IMR-90 (cell line): ENCODE results near the gene SYCP2. TPM values are rescaled to one million over a fixed set of nuclear protein-coding genes. Genes with fewer than 3 reads are reported as not detected.

ENCODE experiments used
- ATAC-seq: fragments of 200-7000 bp; cut with Tn5 transposase; 2 replicates; pipeline ENCODE4 v1.9.1; 2020; ENCODE audit warnings: low read depth, mild to moderate bottlenecking, moderate library complexity
- BruUV-seq: library from RNA; stranded (reverse); fragments of 400-500 nt; replicated peaks from 2 replicates; lab custom pipeline; 2021; lab: Mats Ljungman, UMichigan
- CTCF ChIA-PET: fragments of 300-600 bp; formaldehyde crosslinking; extraction: SDS; loops from one replicate; lab custom pipeline; 2021; ENCODE audit warnings: antibody characterized with exemption; lab: Yijun Ruan, JAX
- POLR2A ChIA-PET: fragments of 300-600 bp; sonication (Branson Sonifier 250); formaldehyde crosslinking; loops from one replicate; lab custom pipeline; 2022; ENCODE audit warnings: antibody characterized with exemption; ENCODE audit not compliant: unreplicated experiment; lab: Charles Lee
- DNase-seq: peaks from one replicate; pipeline ENCODE4 v3.0.0; 2013
- H2AFZ ChIP-seq: replicated peaks from 2 replicates; pipeline ENCODE3; 2013; ENCODE audit warnings: low read length, mild to moderate bottlenecking; ENCODE audit not compliant: poor library complexity
- H2AK5ac ChIP-seq: 2 replicates; pipeline ENCODE4 v1.6.1; 2013; ENCODE audit warnings: low read depth, low read length, inconsistent platforms
- H2AK9ac ChIP-seq: replicated peaks from 2 replicates; pipeline ENCODE3; 2013; ENCODE audit warnings: mild to moderate bottlenecking, low read depth, low read length, moderate library complexity; ENCODE audit not compliant: poor library complexity
- H2BK120ac ChIP-seq: 2 replicates; pipeline ENCODE4 v1.6.1; 2013; ENCODE audit warnings: low read depth, low read length, inconsistent platforms
- H2BK15ac ChIP-seq: 3 replicates; pipeline ENCODE4 v1.6.1; 2013; ENCODE audit warnings: low read depth, low read length, inconsistent platforms
- H2BK20ac ChIP-seq: 2 replicates; pipeline ENCODE4 v1.6.1; 2013; ENCODE audit warnings: low read depth, mild to moderate bottlenecking, inconsistent platforms, low read length, moderate library complexity
- H2BK5ac ChIP-seq: 2 replicates; pipeline ENCODE4 v1.6.1; 2013; ENCODE audit warnings: mild to moderate bottlenecking, low read depth, low read length, inconsistent platforms; ENCODE audit not compliant: poor library complexity, severe bottlenecking
- H3K14ac ChIP-seq: replicated peaks from 2 replicates; pipeline ENCODE4 v1.6.1; 2013; ENCODE audit warnings: low read depth, low read length, inconsistent platforms
- H3K18ac ChIP-seq: 2 replicates; pipeline ENCODE4 v1.6.1; 2013; ENCODE audit warnings: low read depth, low read length, control low read depth
- H3K23ac ChIP-seq: 2 replicates; pipeline ENCODE4 v1.6.1; 2013; ENCODE audit warnings: low read depth, low read length, inconsistent platforms
- H3K27ac ChIP-seq: 2 replicates; pipeline ENCODE4 v1.5.1; 2013; ENCODE audit warnings: mild to moderate bottlenecking, control low read depth, low read length; ENCODE audit not compliant: insufficient read depth
- H3K27me3 ChIP-seq: 2 replicates; pipeline ENCODE4 v1.6.1; 2013; ENCODE audit warnings: low read length; ENCODE audit not compliant: control insufficient read depth, insufficient read depth
- H3K36me3 ChIP-seq: 2 replicates; pipeline ENCODE4 v1.6.1; 2013; ENCODE audit warnings: low read length, mixed read lengths; ENCODE audit not compliant: control insufficient read depth, insufficient read depth
- H3K4ac ChIP-seq: 2 replicates; pipeline ENCODE4 v1.6.1; 2013; ENCODE audit warnings: low read depth, low read length, inconsistent platforms
- H3K4me1 ChIP-seq: 2 replicates; pipeline ENCODE4 v1.6.1; 2013; ENCODE audit warnings: low read length, mixed read lengths; ENCODE audit not compliant: control insufficient read depth, insufficient read depth
- H3K4me2 ChIP-seq: 2 replicates; pipeline ENCODE4 v1.6.1; 2013; ENCODE audit warnings: low read depth, mild to moderate bottlenecking, control low read depth, low read length, moderate library complexity
- H3K4me3 ChIP-seq: 2 replicates; pipeline ENCODE4 v1.5.1; 2013; ENCODE audit warnings: low read depth, mild to moderate bottlenecking, control low read depth, low read length, moderate library complexity; ENCODE audit not compliant: insufficient read depth
- H3K56ac ChIP-seq: 2 replicates; pipeline ENCODE4 v1.6.1; 2013; ENCODE audit warnings: low read length, inconsistent platforms; ENCODE audit not compliant: insufficient read depth; ENCODE audit errors: extremely low read depth
- H3K79me1 ChIP-seq, 2 experiments: 2 replicates each; pipeline ENCODE4 v1.6.1; 2013; ENCODE audit warnings: low read length in 2 of 2, inconsistent platforms in 1 of 2, low read depth in 1 of 2
- H3K9ac ChIP-seq: 2 replicates; pipeline ENCODE4 v1.6.1; 2013; ENCODE audit warnings: low read depth, low read length, control low read depth
- H3K9me1 ChIP-seq: 2 replicates; pipeline ENCODE4 v1.6.1; 2013; ENCODE audit warnings: low read length, inconsistent platforms; ENCODE audit not compliant: insufficient read depth
- H3K9me3 ChIP-seq: 2 replicates; pipeline ENCODE4 v1.6.1; 2013; ENCODE audit warnings: low read length; ENCODE audit not compliant: control insufficient read depth, insufficient read depth
- H4K20me1 ChIP-seq: 2 replicates; pipeline ENCODE4 v1.6.1; 2013; ENCODE audit warnings: low read length, inconsistent platforms; ENCODE audit not compliant: insufficient read depth
- H4K5ac ChIP-seq: 2 replicates; pipeline ENCODE4 v1.6.1; 2013; ENCODE audit warnings: mild to moderate bottlenecking, low read depth, low read length, control low read depth
- H4K8ac ChIP-seq, 2 experiments: 2 replicates each; pipeline ENCODE4 v1.6.1; 2013; ENCODE audit warnings: low read depth in 2 of 2, low read length in 2 of 2, control low read depth in 1 of 2, inconsistent platforms in 1 of 2
- H4K91ac ChIP-seq: 2 replicates; pipeline ENCODE4 v1.6.1; 2013; ENCODE audit warnings: low read depth, low read length, inconsistent platforms; ENCODE audit not compliant: insufficient read depth
- BHLHE40 ChIP-seq: fragments of 150-350 bp; IDR thresholded peaks from 2 replicates; pipeline ENCODE4 v1.6.1; 2016; ENCODE audit warnings: mild to moderate bottlenecking, low read depth, low read length
- CEBPB ChIP-seq: IDR thresholded peaks from 2 replicates; pipeline ENCODE4 v1.6.1; 2012; ENCODE audit warnings: low read depth, low read length, improper control_type of control experiment
- CHD1 ChIP-seq: IDR thresholded peaks from 2 replicates; pipeline ENCODE4 v1.6.1; 2012; ENCODE audit warnings: low read depth, low read length, improper control_type of control experiment
- CTCF ChIP-seq: conservative IDR thresholded peaks from 2 replicates; pipeline ENCODE4 v1.5.1; 2012; ENCODE audit warnings: mild to moderate bottlenecking, low read depth, low read length, improper control_type of control experiment
- FOS ChIP-seq: fragments of 150-350 bp; IDR thresholded peaks from 2 replicates; pipeline ENCODE4 v1.6.1; 2016; ENCODE audit warnings: low read depth, low read length
- MAFK ChIP-seq: IDR thresholded peaks from 2 replicates; pipeline ENCODE4 v1.6.1; 2012; ENCODE audit warnings: low read depth, low read length, improper control_type of control experiment
- MAZ ChIP-seq: IDR thresholded peaks from 2 replicates; pipeline ENCODE4 v1.6.1; 2012; ENCODE audit warnings: low read depth, mild to moderate bottlenecking, low read length, improper control_type of control experiment, moderate library complexity, borderline replicate concordance
- MXI1 ChIP-seq: IDR thresholded peaks from 2 replicates; pipeline ENCODE4 v1.6.1; 2012; ENCODE audit warnings: low read depth, mild to moderate bottlenecking, low read length, moderate library complexity, borderline replicate concordance
- NFE2L2 ChIP-seq: fragments of 150-350 bp; IDR thresholded peaks from 2 replicates; pipeline ENCODE4 v1.6.1; 2016; ENCODE audit warnings: low read depth, mild to moderate bottlenecking, low read length
- POLR2A ChIP-seq: IDR thresholded peaks from 2 replicates; pipeline ENCODE4 v1.6.1; 2012; ENCODE audit warnings: mild to moderate bottlenecking, low read depth, low read length
- RAD21 ChIP-seq: IDR thresholded peaks from 2 replicates; pipeline ENCODE4 v1.6.1; 2012; ENCODE audit warnings: low read length, improper control_type of control experiment
- RCOR1 ChIP-seq: IDR thresholded peaks from 2 replicates; pipeline ENCODE4 v1.6.1; 2012; ENCODE audit warnings: mild to moderate bottlenecking, low read length, improper control_type of control experiment; ENCODE audit not compliant: insufficient replicate concordance
- RFX5 ChIP-seq: IDR thresholded peaks from 2 replicates; pipeline ENCODE4 v1.8.0; 2012; ENCODE audit warnings: low read depth, mild to moderate bottlenecking, low read length, moderate library complexity
- SMC3 ChIP-seq: fragments of 150-350 bp; IDR thresholded peaks from 2 replicates; pipeline ENCODE4 v1.6.1; 2016; ENCODE audit warnings: low read depth, mild to moderate bottlenecking, antibody characterized with exemption, low read length, moderate library complexity
- WGBS, 2 experiments: methylation state at CpG; one replicate each; pipeline versions ENCODE4 v1.1.5 to v1.1.7; 2013; ENCODE audit warnings: missing lambda C conversion rate in 2 of 2; ENCODE audit not compliant: insufficient read length in 1 of 2; ENCODE audit errors: extremely low coverage in 2 of 2; 5-methylcytosine and 5-hydroxymethylcytosine counted together
- dilution Hi-C: fragments of 300-500 bp; cut with HindIII; formaldehyde crosslinking; loops from one replicate; pipeline ENCODE4 v1.14.3; 2018; ENCODE audit warnings: low sequenced_read_pairs; ENCODE audit not compliant: unreplicated experiment
- in situ Hi-C: fragments of 300-500 bp; cut with MboI; formaldehyde crosslinking; loops from 3 replicates; pipeline ENCODE4 v1.14.3; 2019; ENCODE audit warnings: low sequenced_read_pairs, inconsistent platforms, mixed read lengths
- intact Hi-C: fragments of 100-400 bp; cut with micrococcal nuclease; formaldehyde crosslinking; loops from 2 replicates; pipeline ENCODE4 v1.10.0; 2022
- polyA plus RNA-seq, 3 experiments: library from polyadenylated mRNA; depleted of rRNA; stranded (reverse); fragments of >200 nt; gene quantifications; 2 replicates each; pipeline ENCODE4 v1.2.3, GENCODE V29; 2012; ENCODE audit warnings: low replicate concordance in 1 of 3
- total RNA-seq: library from RNA; depleted of rRNA; stranded (reverse); fragments of >200 nt; gene quantifications from 2 replicates; pipeline ENCODE4 v1.2.3, GENCODE V29; 2012
- TF ChIP-seq, protein P1 (sequence below): fragments of 150-350 bp; IDR thresholded peaks from 2 replicates; pipeline ENCODE4 v1.6.1; 2016; ENCODE audit warnings: low read depth, mild to moderate bottlenecking, low read length, moderate library complexity, borderline replicate concordance
- TF ChIP-seq, protein P2 (sequence below): fragments of 150-350 bp; IDR thresholded peaks from 2 replicates; pipeline ENCODE4 v1.6.1; 2017; ENCODE audit warnings: mild to moderate bottlenecking, antibody characterized with exemption, low read length, low read depth

Gene SYCP2
- total and polyA plus RNA-seq, 2 of the 4 experiments (the other 2 are of a cell fraction), result 0.18 to 0.31 TPM

GRCh38 chr20:59948212-59948611 lies 14.8 kb upstream of the SYCP2 start:
- Histone ChIP-seq H2BK15ac (no peak overlapping the region), H3K27ac (no peak overlapping the region), H2AK5ac (no peak overlapping the region), H2AFZ (no peak overlapping the region), H3K4me3 (no peak overlapping the region), H4K8ac (no peak overlapping the region), H3K4me2 (no peak overlapping the region), H4K5ac (no peak overlapping the region), H3K27me3 (no peaks in the 10 kb centered on the region), H3K56ac (no peak overlapping the region), H3K4me1 (peaks cover 2% of the 10 kb centered on the region), H4K20me1 (no peaks in the 10 kb centered on the region), H3K18ac (no peak overlapping the region), H4K91ac (no peak overlapping the region), H3K79me1 (no peaks in the 10 kb centered on the region), H2BK5ac (no peak overlapping the region), H3K9ac (no peak overlapping the region), H3K9me3 (no peaks in the 10 kb centered on the region), H2BK120ac (no peak overlapping the region), H2BK20ac (no peak overlapping the region), H3K23ac (no peak overlapping the region), H3K9me1 (no peaks in the 10 kb centered on the region), H3K14ac (no peak overlapping the region), H2AK9ac (no peak overlapping the region), H3K4ac (no peak overlapping the region), H3K36me3 (peaks cover 11% of the 10 kb centered on the region)
- ChIA-PET CTCF (interaction anchor here (0.7 kb wide), 1 partner anchor 182 kb away, joined by 9 read pairs; no protein-coding TSS in a partner anchor), POLR2A (no interaction called here)
- DNase-seq, result no peak
- no peak for ATAC-seq
- in situ Hi-C loops (no loop called here), intact Hi-C loops (loop anchor here (2.0 to 10.0 kb wide), 5 partner anchors 109 to 1237 kb away; no protein-coding TSS in a partner anchor), dilution Hi-C loops (no loop called here)
- TF ChIP-seq, protein P1, sequence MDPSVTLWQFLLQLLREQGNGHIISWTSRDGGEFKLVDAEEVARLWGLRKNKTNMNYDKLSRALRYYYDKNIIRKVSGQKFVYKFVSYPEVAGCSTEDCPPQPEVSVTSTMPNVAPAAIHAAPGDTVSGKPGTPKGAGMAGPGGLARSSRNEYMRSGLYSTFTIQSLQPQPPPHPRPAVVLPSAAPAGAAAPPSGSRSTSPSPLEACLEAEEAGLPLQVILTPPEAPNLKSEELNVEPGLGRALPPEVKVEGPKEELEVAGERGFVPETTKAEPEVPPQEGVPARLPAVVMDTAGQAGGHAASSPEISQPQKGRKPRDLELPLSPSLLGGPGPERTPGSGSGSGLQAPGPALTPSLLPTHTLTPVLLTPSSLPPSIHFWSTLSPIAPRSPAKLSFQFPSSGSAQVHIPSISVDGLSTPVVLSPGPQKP, result no peak
- no peak for TF ChIP-seq CEBPB
- TF ChIP-seq RFX5, result no peak
- TF ChIP-seq MAZ, result no peak
- TF ChIP-seq, protein P2, sequence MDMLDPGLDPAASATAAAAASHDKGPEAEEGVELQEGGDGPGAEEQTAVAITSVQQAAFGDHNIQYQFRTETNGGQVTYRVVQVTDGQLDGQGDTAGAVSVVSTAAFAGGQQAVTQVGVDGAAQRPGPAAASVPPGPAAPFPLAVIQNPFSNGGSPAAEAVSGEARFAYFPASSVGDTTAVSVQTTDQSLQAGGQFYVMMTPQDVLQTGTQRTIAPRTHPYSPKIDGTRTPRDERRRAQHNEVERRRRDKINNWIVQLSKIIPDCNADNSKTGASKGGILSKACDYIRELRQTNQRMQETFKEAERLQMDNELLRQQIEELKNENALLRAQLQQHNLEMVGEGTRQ, result no peak
- TF ChIP-seq FOS, result no peak
- no peak for TF ChIP-seq POLR2A
- no peak for TF ChIP-seq BHLHE40
- no peak for TF ChIP-seq RAD21
- no peak for TF ChIP-seq MXI1
- no peak for TF ChIP-seq MAFK
- no peak for TF ChIP-seq CHD1
- TF ChIP-seq CTCF, result no peak
- no peak for TF ChIP-seq SMC3
- no peak for TF ChIP-seq NFE2L2
- no peak for TF ChIP-seq RCOR1
- BruUV-seq, result no TSS peak
- WGBS, 2 experiments, result no CpG with 5 or more reads among the region's 1 CpG
